ENCODE results near the gene TMEM109.

TMEM109 gene

GRCh38 chr11:60879971-60880588 lies 33.9 kb upstream of the TMEM109 start:
- Histone ChIP-seq H3K4me3 (ENCODE audit: extremely low read depth, insufficient read depth, low read length, poor library complexity, severe bottlenecking) (no peak overlapping the region), H3K36me3 (ENCODE audit: control insufficient read depth, insufficient read depth, low read length) (peaks cover 13% of the 10 kb centered on the region), H3K27ac (ENCODE audit: low read depth, low read length, severe bottlenecking) (no peak overlapping the region), H3K4me1 (ENCODE audit: control insufficient read depth, insufficient read depth, low read length, poor library complexity, severe bottlenecking) (no peaks in the 10 kb centered on the region), H3K9me3 (ENCODE audit: control insufficient read depth, low read length) (no peaks in the 10 kb centered on the region)
- WGBS, 2 experiments (ENCODE audit: insufficient coverage in 2 of 2): 87 to 93% methylated on average over 3 of the region's 5 CpGs

GRCh38 chr11:60880643-60881282 lies 33.2 kb upstream of the TMEM109 start:
- WGBS, 2 experiments (ENCODE audit: insufficient coverage in 2 of 2): 92 to 93% methylated on average over 6 to 7 of the region's 8 CpGs
- no peak overlapping the region for H3K27ac ChIP-seq (ENCODE audit: low read depth, low read length, severe bottlenecking)
- no peaks in the 10 kb centered on the region for H3K4me1 ChIP-seq (ENCODE audit: control insufficient read depth, insufficient read depth, low read length, poor library complexity, severe bottlenecking)
- H3K36me3 ChIP-seq (ENCODE audit: control insufficient read depth, insufficient read depth, low read length): peaks cover 13% of the 10 kb centered on the region
- no peak overlapping the region for H3K4me3 ChIP-seq (ENCODE audit: extremely low read depth, insufficient read depth, low read length, poor library complexity, severe bottlenecking)
- no peaks in the 10 kb centered on the region for H3K9me3 ChIP-seq (ENCODE audit: control insufficient read depth, low read length)

- Histone ChIP-seq H3K27ac (ENCODE audit: low read depth, low read length, severe bottlenecking) (no peak overlapping the region), H3K9me3 (ENCODE audit: control insufficient read depth, low read length) (no peaks in the 10 kb centered on the region), H3K36me3 (ENCODE audit: control insufficient read depth, insufficient read depth, low read length) (peaks cover 7% of the 10 kb centered on the region), H3K4me3 (ENCODE audit: extremely low read depth, insufficient read depth, low read length, poor library complexity, severe bottlenecking) (no peak overlapping the region), H3K4me1 (ENCODE audit: control insufficient read depth, insufficient read depth, low read length, poor library complexity, severe bottlenecking) (no peaks in the 10 kb centered on the region)
- 67 to 73% methylated on average over 4 to 5 of the region's 5 CpGs for WGBS, 2 experiments (ENCODE audit: insufficient coverage in 2 of 2)
Observed at GRCh38 chr11:60887556-60887955, 26.4 kb upstream of the TMEM109 start.

GRCh38 chr11:60889869-60890311 lies 24.1 kb upstream of the TMEM109 start:
- peaks cover 26% of the 10 kb centered on the region for H3K36me3 ChIP-seq (ENCODE audit: control insufficient read depth, insufficient read depth, low read length)
- H3K9me3 ChIP-seq (ENCODE audit: control insufficient read depth, low read length): no peaks in the 10 kb centered on the region
- no peaks in the 10 kb centered on the region for H3K4me1 ChIP-seq (ENCODE audit: control insufficient read depth, insufficient read depth, low read length, poor library complexity, severe bottlenecking)
- no peak overlapping the region for H3K27ac ChIP-seq (ENCODE audit: low read depth, low read length, severe bottlenecking)
- H3K4me3 ChIP-seq (ENCODE audit: extremely low read depth, insufficient read depth, low read length, poor library complexity, severe bottlenecking): no peak overlapping the region
- 80 to 86% methylated on average over 4 to 6 of the region's 6 CpGs for WGBS, 2 experiments (ENCODE audit: insufficient coverage in 2 of 2)

GRCh38 chr11:60890696-60891095 lies 23.3 kb upstream of the TMEM109 start:
- Histone ChIP-seq H3K4me1 (ENCODE audit: control insufficient read depth, insufficient read depth, low read length, poor library complexity, severe bottlenecking) (no peaks in the 10 kb centered on the region), H3K27ac (ENCODE audit: low read depth, low read length, severe bottlenecking) (no peak overlapping the region), H3K9me3 (ENCODE audit: control insufficient read depth, low read length) (no peaks in the 10 kb centered on the region), H3K4me3 (ENCODE audit: extremely low read depth, insufficient read depth, low read length, poor library complexity, severe bottlenecking) (no peak overlapping the region), H3K36me3 (ENCODE audit: control insufficient read depth, insufficient read depth, low read length) (peaks cover 34% of the 10 kb centered on the region)
- WGBS, 2 experiments (ENCODE audit: insufficient coverage in 2 of 2): 90 to 93% methylated on average over 2 of the region's 5 CpGs

- Histone ChIP-seq H3K27ac (ENCODE audit: low read depth, low read length, severe bottlenecking) (no peak overlapping the region), H3K4me1 (ENCODE audit: control insufficient read depth, insufficient read depth, low read length, poor library complexity, severe bottlenecking) (no peaks in the 10 kb centered on the region), H3K36me3 (ENCODE audit: control insufficient read depth, insufficient read depth, low read length) (peaks cover 37% of the 10 kb centered on the region), H3K9me3 (ENCODE audit: control insufficient read depth, low read length) (no peaks in the 10 kb centered on the region), H3K4me3 (ENCODE audit: extremely low read depth, insufficient read depth, low read length, poor library complexity, severe bottlenecking) (no peak overlapping the region)
- WGBS, 2 experiments (ENCODE audit: insufficient coverage in 2 of 2): 89 to 100% methylated on average over 3 to 7 of the region's 7 CpGs
Observed at GRCh38 chr11:60891103-60891741, 22.7 kb upstream of the TMEM109 start.

GRCh38 chr11:60895687-60896086 lies 18.3 kb upstream of the TMEM109 start:
- 100% methylated on average over 2 of the region's 5 CpGs; no CpG with 5 or more reads in 1 of the 2 experiments for WGBS, 2 experiments (ENCODE audit: insufficient coverage in 2 of 2)
- Histone ChIP-seq H3K4me3 (ENCODE audit: extremely low read depth, insufficient read depth, low read length, poor library complexity, severe bottlenecking) (no peak overlapping the region), H3K36me3 (ENCODE audit: control insufficient read depth, insufficient read depth, low read length) (peaks cover 70% of the 10 kb centered on the region)

GRCh38 chr11:60897496-60897895 lies 16.5 kb upstream of the TMEM109 start:
- Histone ChIP-seq H3K9me3 (ENCODE audit: control insufficient read depth, low read length) (no peaks in the 10 kb centered on the region), H3K4me1 (ENCODE audit: control insufficient read depth, insufficient read depth, low read length, poor library complexity, severe bottlenecking) (no peaks in the 10 kb centered on the region), H3K36me3 (ENCODE audit: control insufficient read depth, insufficient read depth, low read length) (peaks cover 87% of the 10 kb centered on the region), H3K4me3 (ENCODE audit: extremely low read depth, insufficient read depth, low read length, poor library complexity, severe bottlenecking) (no peak overlapping the region), H3K27ac (ENCODE audit: low read depth, low read length, severe bottlenecking) (no peak overlapping the region)
- 94 to 95% methylated on average over 3 to 4 of the region's 4 CpGs for WGBS, 2 experiments (ENCODE audit: insufficient coverage in 2 of 2)

More at GRCh38 chr11:60895687-60896086, 18.3 kb upstream of the TMEM109 start:
- Histone ChIP-seq H3K4me1 (ENCODE audit: control insufficient read depth, insufficient read depth, low read length, poor library complexity, severe bottlenecking) (no peaks in the 10 kb centered on the region), H3K27ac (ENCODE audit: low read depth, low read length, severe bottlenecking) (no peak overlapping the region), H3K9me3 (ENCODE audit: control insufficient read depth, low read length) (no peaks in the 10 kb centered on the region)

- Histone ChIP-seq H3K4me1 (ENCODE audit: control insufficient read depth, insufficient read depth, low read length, poor library complexity, severe bottlenecking) (peaks cover under 1% of the 10 kb centered on the region), H3K27ac (ENCODE audit: low read depth, low read length, severe bottlenecking) (peak overlapping the region; percentile 30), H3K9me3 (ENCODE audit: control insufficient read depth, low read length) (no peaks in the 10 kb centered on the region), H3K36me3 (ENCODE audit: control insufficient read depth, insufficient read depth, low read length) (peaks cover 85% of the 10 kb centered on the region), H3K4me3 (ENCODE audit: extremely low read depth, insufficient read depth, low read length, poor library complexity, severe bottlenecking) (no peak overlapping the region)
- WGBS, 2 experiments (ENCODE audit: insufficient coverage in 2 of 2): 69 to 82% methylated on average over 6 to 9 of the region's 12 CpGs
Observed at GRCh38 chr11:60899046-60899936, 14.7 kb upstream of the TMEM109 start.

GRCh38 chr11:60899977-60900376 lies 14.0 kb upstream of the TMEM109 start:
- Histone ChIP-seq H3K4me1 (ENCODE audit: control insufficient read depth, insufficient read depth, low read length, poor library complexity, severe bottlenecking) (peaks cover 6% of the 10 kb centered on the region), H3K36me3 (ENCODE audit: control insufficient read depth, insufficient read depth, low read length) (peaks cover 83% of the 10 kb centered on the region), H3K9me3 (ENCODE audit: control insufficient read depth, low read length) (no peaks in the 10 kb centered on the region), H3K4me3 (ENCODE audit: extremely low read depth, insufficient read depth, low read length, poor library complexity, severe bottlenecking) (no peak overlapping the region), H3K27ac (ENCODE audit: low read depth, low read length, severe bottlenecking) (no peak overlapping the region)
- WGBS, 2 experiments (ENCODE audit: insufficient coverage in 2 of 2): 51 to 79% methylated on average over 2 to 3 of the region's 4 CpGs

All from mesodermal cell (in vitro differentiated cells).